Keratinocyte (primary cell): ENCODE data around the gene EIF2B2. TPM values are rescaled to one million over a fixed set of nuclear protein-coding genes. Genes with fewer than 3 reads are reported as not detected.
A peak's percentile ranks its signal among the peaks of the same experiment; 100 is the strongest.

Experiments used
- DNase-seq: peaks from one replicate; pipeline ENCODE4 v3.0.0-alpha.2; 2011; ENCODE audit warnings: low read depth, missing footprints, low spot score
- FAIRE-seq: peaks from 2 replicates; lab custom pipeline; 2011; peaks lifted over from hg19 to GRCh38; lab: Jason Lieb, UNC
- H2AFZ ChIP-seq: 2 replicates; pipeline ENCODE4 v1.6.0; 2012; ENCODE audit warnings: low read length, control low read depth, inconsistent platforms; ENCODE audit not compliant: control insufficient read depth
- H3K27ac ChIP-seq: 2 replicates; pipeline ENCODE4 v1.5.1; 2011; ENCODE audit warnings: low read length; ENCODE audit not compliant: control insufficient read depth, insufficient read depth
- H3K27me3 ChIP-seq: 3 replicates; pipeline ENCODE4 v1.6.0; 2011; ENCODE audit warnings: low read length; ENCODE audit not compliant: control insufficient read depth, insufficient read depth; ENCODE audit errors: extremely low read depth
- H3K36me3 ChIP-seq, 2 experiments: 2 replicates in 1 of 2; 3 replicates in 1 of 2; pipeline ENCODE4 v1.5.1; 2011; ENCODE audit warnings: low read length in 2 of 2, mild to moderate bottlenecking in 1 of 2; ENCODE audit not compliant: control insufficient read depth in 2 of 2, insufficient read depth in 2 of 2; ENCODE audit errors: extremely low read depth in 1 of 2
- H3K4me1 ChIP-seq: 3 replicates; pipeline ENCODE4 v1.5.1; 2011; ENCODE audit warnings: low read length; ENCODE audit not compliant: control insufficient read depth, insufficient read depth; ENCODE audit errors: extremely low read depth
- H3K4me2 ChIP-seq: 3 replicates; pipeline ENCODE4 v1.6.0; 2011; ENCODE audit warnings: low read depth, low read length; ENCODE audit not compliant: control insufficient read depth, insufficient read depth; ENCODE audit errors: extremely low read depth
- H3K4me3 ChIP-seq, 3 experiments: fragments of 200-600 bp in 1 of 3; sonication (generic) in 1 of 3; 2 replicates in 2 of 3; 3 replicates in 1 of 3; pipeline ENCODE4 v1.5.1; 2011 to 2016; ENCODE audit warnings: low read length in 3 of 3, mild to moderate bottlenecking in 3 of 3, control low read depth in 2 of 3, inconsistent platforms in 1 of 3, low read depth in 1 of 3, mixed read lengths in 1 of 3, mixed run types in 1 of 3, moderate library complexity in 1 of 3; ENCODE audit not compliant: control insufficient read depth in 2 of 3, insufficient read depth in 2 of 3; ENCODE audit errors: extremely low read depth in 1 of 3
- H3K79me2 ChIP-seq: 2 replicates; pipeline ENCODE4 v1.6.0; 2012; ENCODE audit warnings: low read length; ENCODE audit not compliant: control insufficient read depth, insufficient read depth
- H3K9ac ChIP-seq: 3 replicates; pipeline ENCODE4 v1.6.0; 2011; ENCODE audit warnings: low read length; ENCODE audit not compliant: control insufficient read depth, insufficient read depth; ENCODE audit errors: extremely low read depth
- H3K9me1 ChIP-seq: 3 replicates; pipeline ENCODE4 v1.6.0; 2011; ENCODE audit warnings: low read length; ENCODE audit not compliant: control insufficient read depth, insufficient read depth; ENCODE audit errors: extremely low read depth
- H3K9me3 ChIP-seq: 2 replicates; pipeline ENCODE4 v1.5.1; 2012; ENCODE audit warnings: low read depth, low read length; ENCODE audit not compliant: control insufficient read depth
- H4K20me1 ChIP-seq: 3 replicates; pipeline ENCODE4 v1.6.0; 2011; ENCODE audit warnings: low read length; ENCODE audit not compliant: control insufficient read depth, insufficient read depth; ENCODE audit errors: extremely low read depth
- EZH2 ChIP-seq: IDR thresholded peaks from one replicate; pipeline ENCODE4 v1.6.1; 2012; ENCODE audit warnings: inconsistent platforms, mild to moderate bottlenecking, low read length, moderate library complexity
- dilution Hi-C: fragments of 300-500 bp; cut with MboI; formaldehyde crosslinking; loops from one replicate; pipeline ENCODE4 v1.7.0; 2020; ENCODE audit warnings: low sequenced_read_pairs; ENCODE audit not compliant: extremely low pct_ligation_motif_present
- polyA plus RNA-seq, 5 experiments: library from polyadenylated mRNA; depleted of rRNA in 3 of 5; stranded (reverse) in 3 of 5; stranded (forward) in 1 of 5; unstranded in 1 of 5; fragments of >200 nt; gene quantifications; 1 replicate in 1 of 5; 2 replicates in 3 of 5; 3 replicates in 1 of 5; pipeline versions ENCODE4 v1.2.1 to v1.2.3, GENCODE V29; 2011 to 2012; ENCODE audit warnings: missing spikeins in 2 of 5, low read depth in 1 of 5, low replicate concordance in 1 of 5
- TF ChIP-seq, protein P1 (sequence below), 3 experiments: IDR thresholded peaks in 1 of 3; conservative IDR thresholded peaks in 1 of 3; optimal IDR thresholded peaks in 1 of 3; 2 replicates in 2 of 3; 3 replicates in 1 of 3; pipeline versions ENCODE3 to v1.5.1; 2011; ENCODE audit warnings: low read length in 3 of 3, mild to moderate bottlenecking in 3 of 3, moderate library complexity in 2 of 3, control low read depth in 1 of 3, inconsistent platforms in 1 of 3; ENCODE audit not compliant: insufficient read depth in 2 of 3; ENCODE audit errors: extremely low read depth in 1 of 3

EIF2B2 gene
- polyA plus RNA-seq, 1 donor (not counting 4 experiments of a cell fraction or from before 2014, with no cell fraction given): 113 TPM

DNA sequence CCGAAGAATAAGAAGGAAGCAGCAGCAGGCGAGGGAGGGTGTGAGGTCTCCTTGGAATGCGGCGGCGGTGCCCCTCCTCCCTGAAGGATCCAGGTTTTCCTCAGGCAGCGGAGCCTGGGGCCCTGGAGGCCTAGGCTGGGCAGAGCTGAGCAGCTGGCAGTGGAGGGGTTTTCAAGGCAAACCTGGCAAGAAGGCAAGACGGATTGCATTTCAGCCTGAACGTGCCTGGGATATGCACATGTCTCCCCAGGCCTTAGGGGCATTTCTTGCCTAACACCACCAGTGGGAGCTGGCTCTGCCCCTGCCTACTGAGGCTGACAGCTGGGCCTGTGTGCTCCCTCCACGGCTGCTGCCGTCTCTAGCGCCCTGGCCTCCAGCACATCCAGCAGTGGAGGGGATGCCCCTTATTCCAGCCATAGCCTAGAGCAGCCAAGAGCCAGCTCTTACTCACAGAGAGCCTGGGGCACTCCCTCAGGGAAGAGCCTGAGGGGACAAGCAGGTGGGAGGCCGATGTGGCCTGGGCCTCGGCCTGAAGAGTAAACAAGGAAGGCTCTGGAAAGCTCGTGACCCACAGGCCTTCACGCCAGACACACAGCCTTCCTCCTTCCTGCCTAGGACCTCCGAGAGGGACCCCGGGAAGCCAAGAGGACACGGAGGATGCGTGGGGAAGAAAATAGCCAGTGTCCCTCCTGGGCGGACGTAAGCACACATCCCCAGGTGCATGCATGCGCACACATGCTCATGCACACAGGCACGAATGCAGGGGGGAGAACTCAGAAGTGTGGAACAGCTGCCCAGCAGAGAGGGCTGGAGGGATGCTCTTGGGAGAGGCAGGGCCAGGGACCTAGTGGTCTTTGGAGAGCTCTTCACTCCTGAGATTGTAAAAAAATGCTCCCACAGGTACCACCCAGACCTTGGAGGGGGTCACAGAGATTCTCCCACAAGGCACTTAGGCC, 23.0 kb upstream of the EIF2B2 start:
- peak overlapping the region; percentile 28 for H3K9ac ChIP-seq
- H3K36me3 ChIP-seq: no peaks in the 10 kb centered on the region
- H3K79me2 ChIP-seq: no peaks in the 10 kb centered on the region
- H3K27me3 ChIP-seq: no peaks in the 10 kb centered on the region
- H3K4me3 ChIP-seq: no peak overlapping the region
- no peak for TF ChIP-seq EZH2
- TF ChIP-seq, protein P1, sequence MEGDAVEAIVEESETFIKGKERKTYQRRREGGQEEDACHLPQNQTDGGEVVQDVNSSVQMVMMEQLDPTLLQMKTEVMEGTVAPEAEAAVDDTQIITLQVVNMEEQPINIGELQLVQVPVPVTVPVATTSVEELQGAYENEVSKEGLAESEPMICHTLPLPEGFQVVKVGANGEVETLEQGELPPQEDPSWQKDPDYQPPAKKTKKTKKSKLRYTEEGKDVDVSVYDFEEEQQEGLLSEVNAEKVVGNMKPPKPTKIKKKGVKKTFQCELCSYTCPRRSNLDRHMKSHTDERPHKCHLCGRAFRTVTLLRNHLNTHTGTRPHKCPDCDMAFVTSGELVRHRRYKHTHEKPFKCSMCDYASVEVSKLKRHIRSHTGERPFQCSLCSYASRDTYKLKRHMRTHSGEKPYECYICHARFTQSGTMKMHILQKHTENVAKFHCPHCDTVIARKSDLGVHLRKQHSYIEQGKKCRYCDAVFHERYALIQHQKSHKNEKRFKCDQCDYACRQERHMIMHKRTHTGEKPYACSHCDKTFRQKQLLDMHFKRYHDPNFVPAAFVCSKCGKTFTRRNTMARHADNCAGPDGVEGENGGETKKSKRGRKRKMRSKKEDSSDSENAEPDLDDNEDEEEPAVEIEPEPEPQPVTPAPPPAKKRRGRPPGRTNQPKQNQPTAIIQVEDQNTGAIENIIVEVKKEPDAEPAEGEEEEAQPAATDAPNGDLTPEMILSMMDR (optimal IDR thresholded peaks at IDR 0.05 in 1 of 3, IDR thresholded peaks at IDR 0.05 in 1 of 3, conservative IDR thresholded peaks at IDR 0.05 in 1 of 3; ENCODE audit: extremely low read depth in 1 of 3, insufficient read depth in 2 of 3, low read length in 3 of 3): peak in 1 of 3 experiments; percentile 40
- peaks cover 33% of the 10 kb centered on the region for H3K4me1 ChIP-seq
- H3K27ac ChIP-seq: no peak overlapping the region
- dilution Hi-C loops: no loop called here
- H3K9me1 ChIP-seq: no peaks in the 10 kb centered on the region
- H3K4me2 ChIP-seq: peak overlapping the region; percentile 31
- no peaks in the 10 kb centered on the region for H3K9me3 ChIP-seq
- H2AFZ ChIP-seq: no peak overlapping the region
- FAIRE-seq (peak; percentile 74), DNase-seq (no peak)
- H4K20me1 ChIP-seq: no peaks in the 10 kb centered on the region

DNA sequence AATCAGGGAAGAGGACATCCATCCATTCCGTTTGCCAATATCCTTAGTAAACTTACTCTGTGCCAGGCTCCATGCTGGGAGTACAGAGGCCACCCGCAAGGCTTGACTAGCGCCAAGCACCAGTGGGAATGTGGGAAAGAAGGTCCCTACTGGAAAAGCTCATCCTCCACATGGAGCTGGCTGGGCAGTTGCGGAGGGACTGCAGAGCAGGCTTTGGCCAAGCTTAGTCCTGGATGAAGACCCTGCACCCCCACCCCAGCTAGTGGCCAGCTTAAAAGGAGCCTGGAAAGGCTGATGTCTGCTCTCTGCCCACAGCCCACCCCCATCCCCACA, 22.4 kb upstream of the EIF2B2 start:
- H3K9me3 ChIP-seq: no peaks in the 10 kb centered on the region
- H3K4me1 ChIP-seq: peaks cover 33% of the 10 kb centered on the region
- H2AFZ ChIP-seq: no peak overlapping the region
- no peaks in the 10 kb centered on the region for H3K36me3 ChIP-seq
- no peak overlapping the region for H3K27ac ChIP-seq
- no peak for TF ChIP-seq EZH2
- TF ChIP-seq, protein P1 (optimal IDR thresholded peaks at IDR 0.05 in 1 of 3, IDR thresholded peaks at IDR 0.05 in 1 of 3, conservative IDR thresholded peaks at IDR 0.05 in 1 of 3; ENCODE audit: extremely low read depth in 1 of 3, insufficient read depth in 2 of 3, low read length in 3 of 3): no peak
- H3K4me3 ChIP-seq: no peak overlapping the region
- no peaks in the 10 kb centered on the region for H4K20me1 ChIP-seq
- no peaks in the 10 kb centered on the region for H3K27me3 ChIP-seq
- DNase-seq: no peak
- FAIRE-seq: no peak
- no peaks in the 10 kb centered on the region for H3K9me1 ChIP-seq
- dilution Hi-C loops: no loop called here
- H3K9ac ChIP-seq: no peak overlapping the region
- no peaks in the 10 kb centered on the region for H3K79me2 ChIP-seq
- no peak overlapping the region for H3K4me2 ChIP-seq
